C4-2B (cell line): ENCODE results near the gene ZNF57.

Experiments
- CTCF ChIP-seq: fragments of 450-650 bp; conservative IDR thresholded peaks from 2 replicates; pipeline ENCODE4 v1.5.1; 2017; ENCODE audit warnings: mild to moderate bottlenecking
- ZFX ChIP-seq: fragments of 450-650 bp; IDR thresholded peaks from 2 replicates; pipeline ENCODE4 v1.6.1; 2017

GRCh38 chr19:2964874-2965273 lies 64.1 kb downstream of the ZNF57 start:
- no peak for TF ChIP-seq CTCF
- TF ChIP-seq ZFX = no peak
